Duodenal mucosa (tissue), 2 donors: ENCODE measurements around the gene RNU5D-1.
"Not testable (repeated sequence)": the region's sequence is repeated elsewhere in the genome, so short reads cannot be mapped to it uniquely, and the experiment has no call there.

Experiments
- H3K27ac ChIP-seq: one replicate; pipeline ENCODE4 v1.7.0; 2013; ENCODE audit warnings: low read depth, low read length
- H3K27me3 ChIP-seq, 2 donors: one replicate each; pipeline ENCODE4 v1.7.0; 2013; ENCODE audit warnings: low read length in 2 of 2, control low read depth in 1 of 2; ENCODE audit not compliant: insufficient read depth in 2 of 2, control insufficient read depth in 1 of 2
- H3K36me3 ChIP-seq, 2 donors: one replicate each; pipeline ENCODE4 v1.7.0; 2013; ENCODE audit warnings: low read length in 2 of 2, control low read depth in 1 of 2; ENCODE audit not compliant: insufficient read depth in 2 of 2, control insufficient read depth in 1 of 2
- H3K4me1 ChIP-seq, 2 donors: one replicate each; pipeline ENCODE4 v1.7.0; 2013; ENCODE audit warnings: low read length in 2 of 2, control low read depth in 1 of 2; ENCODE audit not compliant: insufficient read depth in 2 of 2, control insufficient read depth in 1 of 2
- H3K4me3 ChIP-seq, 2 donors: one replicate each; pipeline ENCODE4 v1.7.0; 2013; ENCODE audit warnings: low read length in 2 of 2, low read depth in 1 of 2
- H3K9ac ChIP-seq, 2 donors: one replicate each; pipeline ENCODE4 v1.7.0; 2013; ENCODE audit warnings: low read length in 2 of 2, low read depth in 1 of 2
- H3K9me3 ChIP-seq, 2 donors: one replicate each; pipeline ENCODE4 v1.7.0; 2013; ENCODE audit warnings: low read length in 2 of 2, control low read depth in 1 of 2; ENCODE audit not compliant: control insufficient read depth in 1 of 2

The RNU5D-1 gene

DNA sequence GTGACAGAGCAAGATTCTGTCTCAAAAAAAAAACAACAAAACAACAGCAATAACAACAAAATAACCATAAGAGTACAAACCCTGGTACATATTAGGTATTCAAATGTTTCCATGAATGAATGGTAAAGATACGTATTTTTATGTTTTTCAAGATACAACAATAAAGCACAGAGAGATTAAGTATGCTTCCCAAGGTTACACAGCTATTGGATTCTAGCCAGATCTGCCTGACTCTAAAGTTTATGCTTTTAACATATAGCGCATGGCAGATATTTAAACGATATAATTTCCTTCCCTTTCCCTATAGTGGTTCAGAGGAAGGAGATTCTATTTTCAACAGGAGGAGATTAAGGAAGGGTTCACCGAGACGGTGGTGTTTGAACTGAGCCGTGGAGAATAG lies 25.5 kb downstream of the RNU5D-1 start:
- Histone ChIP-seq H3K36me3 (no peaks in the 10 kb centered on the region), H3K9me3 (no peaks in the 10 kb centered on the region), H3K27me3 (no peaks in the 10 kb centered on the region), H3K4me3 (no peak overlapping the region), H3K9ac (no peak overlapping the region), H3K27ac (no peak overlapping the region), H3K4me1 (peaks cover 6 to 7% of the 10 kb centered on the region in 2 donors)

DNA sequence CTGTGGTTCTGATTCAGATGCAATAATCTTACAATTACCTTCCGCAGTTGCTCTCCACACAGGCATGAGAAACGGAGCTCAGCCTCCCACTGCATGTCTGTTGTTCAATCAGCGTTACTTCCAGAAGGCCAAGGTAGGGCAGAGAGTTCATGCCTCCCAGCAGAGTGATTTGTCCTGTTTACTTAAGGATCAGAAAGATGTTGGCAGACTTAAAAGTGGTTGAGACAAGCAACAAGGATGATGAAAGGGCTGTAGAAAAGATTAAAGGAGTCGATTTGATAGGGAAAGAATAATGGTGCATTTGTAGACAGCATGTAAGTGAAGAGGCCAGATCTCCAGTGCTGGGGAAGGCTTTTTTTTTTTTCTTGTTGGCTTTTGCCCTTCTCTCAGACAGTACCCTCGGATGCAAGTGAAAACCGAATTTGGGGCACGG lies 29.8 kb downstream of the RNU5D-1 start:
- Histone ChIP-seq H3K27me3 (no peaks in the 10 kb centered on the region), H3K9me3 (no peaks in the 10 kb centered on the region), H3K9ac (no peak overlapping the region), H3K4me1 (peaks cover 0 to 6% of the 10 kb centered on the region in 2 donors), H3K36me3 (no peaks in the 10 kb centered on the region), H3K27ac (no peak overlapping the region), H3K4me3 (no peak overlapping the region)

DNA sequence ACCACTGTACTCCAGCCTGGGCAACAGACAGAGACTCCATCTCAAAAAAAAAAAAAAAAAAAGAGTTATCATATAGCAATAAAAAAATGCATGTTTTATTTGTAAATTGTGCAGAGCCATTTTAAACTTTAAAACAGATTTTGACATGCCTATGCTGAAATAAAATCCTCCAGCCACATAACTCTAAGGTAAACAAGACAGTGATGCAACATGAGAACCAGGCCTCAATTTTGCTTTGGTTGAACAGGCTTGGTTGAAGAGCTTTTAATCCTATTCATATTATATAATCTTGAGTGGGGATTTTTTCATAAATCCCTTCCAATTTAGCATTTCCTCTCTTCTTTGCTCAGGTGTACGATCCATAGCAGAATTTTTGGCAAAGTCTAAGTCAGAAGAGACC lies 30.4 kb downstream of the RNU5D-1 start:
- Histone ChIP-seq H3K9ac (no peak overlapping the region), H3K4me1 (peaks cover 0 to 6% of the 10 kb centered on the region in 2 donors), H3K4me3 (no peak overlapping the region), H3K27ac (no peak overlapping the region), H3K27me3 (no peaks in the 10 kb centered on the region), H3K36me3 (no peaks in the 10 kb centered on the region), H3K9me3 (no peaks in the 10 kb centered on the region)

DNA sequence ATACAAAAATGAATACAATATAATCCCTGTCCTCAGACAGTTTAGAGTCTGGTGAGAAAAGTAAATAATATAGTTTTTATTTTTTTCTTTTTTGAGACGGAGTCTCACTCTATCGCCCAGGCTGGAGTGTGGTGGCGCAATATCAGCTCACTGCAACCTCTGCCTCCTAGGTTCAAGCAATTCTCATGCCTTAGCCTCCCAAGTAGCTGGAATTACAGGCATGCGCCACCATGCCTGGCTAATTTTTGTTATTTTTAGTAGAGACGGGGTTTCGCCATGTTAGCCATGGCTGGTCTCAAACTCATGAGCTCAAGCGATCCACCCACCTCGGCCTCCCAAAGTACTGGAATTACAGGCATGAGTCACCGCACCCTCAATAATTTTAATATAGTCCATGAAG lies 31.6 kb downstream of the RNU5D-1 start:
- H3K27ac ChIP-seq, H3K9ac ChIP-seq, H3K4me1 ChIP-seq, H3K4me3 ChIP-seq, H3K36me3 ChIP-seq, H3K9me3 ChIP-seq, H3K27me3 ChIP-seq: not testable (repeated sequence)

DNA sequence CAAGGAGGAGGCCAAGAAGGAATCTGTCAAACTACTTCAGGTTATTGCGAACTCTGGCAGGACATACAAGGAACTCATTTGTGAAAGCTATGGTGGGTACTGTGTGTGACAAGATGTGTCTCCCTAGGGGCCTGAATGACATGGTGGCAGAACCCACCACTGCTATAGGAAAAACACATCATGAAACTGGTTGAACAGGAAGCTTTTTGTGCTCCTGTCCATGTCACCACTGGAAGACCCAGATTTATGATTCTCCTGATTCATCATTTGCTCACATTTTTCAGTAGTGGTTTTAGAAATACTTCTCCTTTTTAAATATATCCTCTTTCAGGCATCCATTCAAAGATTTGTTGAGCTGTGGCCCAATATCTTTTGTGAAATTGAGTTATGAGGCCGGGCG lies 32.8 kb downstream of the RNU5D-1 start:
- H3K36me3 ChIP-seq: no peaks in the 10 kb centered on the region
- H3K27ac ChIP-seq: no peak overlapping the region
- H3K4me3 ChIP-seq: no peak overlapping the region
- H3K27me3 ChIP-seq: no peaks in the 10 kb centered on the region
- peaks cover 0 to 6% of the 10 kb centered on the region in 2 donors for H3K4me1 ChIP-seq
- H3K9ac ChIP-seq: no peak overlapping the region
- no peaks in the 10 kb centered on the region for H3K9me3 ChIP-seq

DNA sequence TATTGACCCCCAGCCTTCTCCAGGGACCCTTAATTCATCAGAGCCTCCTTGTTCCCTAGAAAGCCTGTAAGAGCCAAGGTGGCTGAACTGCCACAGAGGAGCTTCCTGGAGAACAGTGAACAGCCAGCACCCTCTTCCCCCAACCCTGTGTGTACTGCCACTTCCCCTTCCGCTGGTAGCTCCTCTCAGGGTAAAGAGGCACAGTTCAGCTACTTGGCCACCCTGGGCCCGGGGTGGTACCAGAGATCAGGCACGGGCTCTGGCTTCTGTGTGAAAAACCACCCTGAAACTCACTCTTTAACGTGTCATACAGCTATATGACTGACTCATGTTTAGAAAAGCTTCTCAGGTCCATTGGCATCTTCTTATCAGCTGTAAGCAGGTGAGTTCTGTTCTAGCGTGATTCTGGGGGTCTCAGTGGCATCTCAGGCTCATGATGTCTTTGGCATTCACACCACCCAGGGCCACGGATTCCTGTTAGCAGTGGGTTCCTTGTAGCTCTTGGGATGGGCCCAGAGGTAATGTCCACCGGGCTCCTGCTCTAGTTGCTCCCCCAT lies 34.1 kb downstream of the RNU5D-1 start:
- H3K4me1 ChIP-seq: peaks cover 0 to 3% of the 10 kb centered on the region in 2 donors
- H3K27me3 ChIP-seq: no peaks in the 10 kb centered on the region
- H3K27ac ChIP-seq: no peak overlapping the region
- H3K36me3 ChIP-seq: no peaks in the 10 kb centered on the region
- H3K9me3 ChIP-seq: no peaks in the 10 kb centered on the region
- no peak overlapping the region for H3K4me3 ChIP-seq
- H3K9ac ChIP-seq: no peak overlapping the region

DNA sequence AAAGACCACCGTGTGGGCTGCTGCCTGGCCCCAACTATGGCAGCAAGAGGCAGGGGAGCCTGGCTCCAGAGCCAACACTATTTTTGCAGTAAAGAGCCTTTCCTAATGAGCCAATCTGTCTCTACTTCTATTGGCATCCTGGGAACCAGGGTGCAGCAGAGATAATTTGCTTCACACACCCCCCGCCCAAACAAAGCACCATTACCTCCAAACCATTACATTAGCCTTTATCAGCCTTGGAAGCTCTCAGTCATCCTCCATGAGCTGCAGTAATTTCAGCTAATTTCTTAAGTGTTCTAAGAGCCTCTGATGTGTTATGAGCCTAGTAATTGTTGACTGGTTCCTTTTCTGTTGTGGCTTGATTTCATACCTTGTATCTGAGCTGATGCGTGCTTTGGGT lies 34.9 kb downstream of the RNU5D-1 start:
- Histone ChIP-seq H3K36me3 (no peaks in the 10 kb centered on the region), H3K9me3 (no peaks in the 10 kb centered on the region), H3K27ac (no peak overlapping the region), H3K4me3 (no peak overlapping the region), H3K9ac (no peak overlapping the region), H3K27me3 (no peaks in the 10 kb centered on the region), H3K4me1 (no peaks in the 10 kb centered on the region)

DNA sequence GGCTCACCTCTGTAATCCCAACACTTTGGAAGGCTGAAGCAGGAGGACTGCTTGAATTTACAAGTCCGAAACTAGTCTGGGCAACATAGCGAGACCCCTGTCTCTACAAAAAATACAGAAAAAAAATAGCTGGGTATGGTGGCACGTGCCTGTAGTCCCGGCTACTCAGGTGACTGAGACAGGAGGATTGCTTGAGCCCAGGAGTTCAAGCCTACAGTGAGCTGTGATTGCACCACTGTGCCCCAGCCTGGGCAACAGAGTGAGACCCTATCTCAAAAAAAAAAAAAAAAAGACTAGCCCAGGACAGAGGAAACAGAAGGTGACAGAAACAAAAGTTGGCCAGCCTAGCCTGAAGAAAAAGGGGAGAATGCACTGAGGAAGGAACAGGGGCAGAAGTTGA lies 35.3 kb downstream of the RNU5D-1 start:
- Histone ChIP-seq H3K36me3 (no peaks in the 10 kb centered on the region), H3K4me1 (no peaks in the 10 kb centered on the region), H3K9ac (no peak overlapping the region), H3K27ac (no peak overlapping the region), H3K4me3 (no peak overlapping the region), H3K27me3 (no peaks in the 10 kb centered on the region), H3K9me3 (no peaks in the 10 kb centered on the region)

DNA sequence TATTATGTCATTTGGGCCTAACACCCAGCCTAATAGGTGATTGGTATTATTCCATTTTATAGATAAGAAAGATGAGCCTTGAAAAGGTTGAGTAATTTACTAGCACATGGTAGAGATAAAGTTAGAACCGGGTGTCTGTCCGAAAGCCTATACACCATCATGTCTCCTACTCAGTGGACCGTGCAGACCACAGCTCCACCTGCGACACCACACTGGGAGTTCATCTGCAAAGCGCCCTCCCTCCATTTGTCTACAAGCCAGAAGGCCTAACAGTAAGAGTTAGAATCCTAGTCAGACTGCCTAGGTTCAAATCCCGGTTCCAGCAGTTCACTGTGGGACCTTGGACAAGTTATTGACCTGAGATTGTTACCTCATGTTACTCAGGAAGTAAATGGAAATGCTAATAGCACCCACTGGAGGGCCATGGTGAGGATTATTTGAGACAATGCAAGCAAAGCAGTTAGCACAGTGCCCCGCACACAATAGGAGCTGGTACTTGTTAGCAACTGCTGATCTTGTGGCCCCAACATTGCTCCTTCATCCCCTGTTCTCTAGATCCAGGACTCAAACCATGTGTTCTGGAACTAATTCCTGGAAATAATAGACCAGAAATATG lies 36.0 kb downstream of the RNU5D-1 start:
- no peak overlapping the region for H3K4me3 ChIP-seq
- H3K4me1 ChIP-seq: no peaks in the 10 kb centered on the region

DNA sequence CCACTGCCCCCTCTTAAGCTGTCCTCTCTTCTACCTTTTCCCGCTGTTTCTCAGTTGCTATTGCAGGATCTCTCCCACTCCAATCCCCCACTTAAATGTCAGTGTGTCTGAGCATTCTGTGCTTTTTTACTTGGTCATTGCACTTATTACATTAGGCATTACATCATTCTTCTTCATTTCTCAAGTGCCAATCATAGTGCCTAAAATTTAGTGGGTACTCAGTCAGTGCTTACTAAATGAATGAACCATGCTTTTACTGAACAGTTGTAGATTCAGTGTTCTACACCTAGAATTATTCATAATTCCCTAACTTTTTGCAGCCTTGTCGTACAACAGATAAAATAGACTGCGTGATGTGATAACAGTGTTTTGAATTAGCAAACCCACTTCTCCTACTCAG lies 37.1 kb downstream of the RNU5D-1 start:
- Histone ChIP-seq H3K27ac (no peak overlapping the region), H3K9ac (no peak overlapping the region), H3K9me3 (no peaks in the 10 kb centered on the region), H3K4me1 (peaks cover 0 to 2% of the 10 kb centered on the region in 2 donors), H3K36me3 (no peaks in the 10 kb centered on the region), H3K4me3 (no peak overlapping the region), H3K27me3 (no peaks in the 10 kb centered on the region)

More for the DNA sequence above, 36.0 kb downstream of the RNU5D-1 start:
- Histone ChIP-seq H3K9ac (no peak overlapping the region), H3K36me3 (no peaks in the 10 kb centered on the region), H3K27me3 (no peaks in the 10 kb centered on the region), H3K27ac (no peak overlapping the region), H3K9me3 (no peaks in the 10 kb centered on the region)
